Hematopoietic multipotent progenitor cell treated with erythropoietin and hydrocortisone succinate and interleukin-3 and kit ligand, for 15 days (in vitro differentiated cells): ENCODE measurements around the gene EEF1AKMT2.

Experiments used
- DNase-seq: peaks from one replicate; pipeline ENCODE4 v3.0.0-alpha.2; 2015; ENCODE audit warnings: low spot score

EEF1AKMT2 gene

GRCh38 chr10:124737708-124738107 is 54.0 kb downstream of the EEF1AKMT2 start:
- DNase-seq: no peak

- DNase-seq: no peak
These were observed 54.5 kb downstream of the EEF1AKMT2 start for GRCh38 chr10:124737221-124737620.

- no peak for DNase-seq
These were observed 55.1 kb downstream of the EEF1AKMT2 start for GRCh38 chr10:124736491-124737136.

GRCh38 chr10:124735491-124736286 is 56.0 kb downstream of the EEF1AKMT2 start:
- no peak for DNase-seq

- no peak for DNase-seq
These were observed 57.1 kb downstream of the EEF1AKMT2 start for GRCh38 chr10:124734311-124735166.

GRCh38 chr10:124733571-124734245 is 58.0 kb downstream of the EEF1AKMT2 start:
- no peak for DNase-seq

- no peak for DNase-seq
These were observed 58.6 kb downstream of the EEF1AKMT2 start for GRCh38 chr10:124732931-124733570.

GRCh38 chr10:124731551-124731950 is 60.1 kb downstream of the EEF1AKMT2 start:
- no peak for DNase-seq

GRCh38 chr10:124730790-124731189 is 60.9 kb downstream of the EEF1AKMT2 start:
- no peak for DNase-seq

GRCh38 chr10:124728830-124729661 is 62.6 kb downstream of the EEF1AKMT2 start:
- DNase-seq: no peak

- no peak for DNase-seq
These were observed 63.4 kb downstream of the EEF1AKMT2 start for GRCh38 chr10:124728071-124728829.

- no peak for DNase-seq
These were observed 64.2 kb downstream of the EEF1AKMT2 start for GRCh38 chr10:124727361-124727960.

- no peak for DNase-seq
These were observed 65.9 kb downstream of the EEF1AKMT2 start for GRCh38 chr10:124725791-124726190.

- no peak for DNase-seq
These were observed 66.5 kb downstream of the EEF1AKMT2 start for GRCh38 chr10:124725171-124725631.

GRCh38 chr10:124724279-124725027 is 67.2 kb downstream of the EEF1AKMT2 start:
- DNase-seq: no peak

- DNase-seq: no peak
These were observed 67.9 kb downstream of the EEF1AKMT2 start for GRCh38 chr10:124723826-124724225.

GRCh38 chr10:124722798-124723783 is 68.6 kb downstream of the EEF1AKMT2 start:
- no peak for DNase-seq
